ENCODE results near the gene ANXA6.

Gene ANXA6

DNA sequence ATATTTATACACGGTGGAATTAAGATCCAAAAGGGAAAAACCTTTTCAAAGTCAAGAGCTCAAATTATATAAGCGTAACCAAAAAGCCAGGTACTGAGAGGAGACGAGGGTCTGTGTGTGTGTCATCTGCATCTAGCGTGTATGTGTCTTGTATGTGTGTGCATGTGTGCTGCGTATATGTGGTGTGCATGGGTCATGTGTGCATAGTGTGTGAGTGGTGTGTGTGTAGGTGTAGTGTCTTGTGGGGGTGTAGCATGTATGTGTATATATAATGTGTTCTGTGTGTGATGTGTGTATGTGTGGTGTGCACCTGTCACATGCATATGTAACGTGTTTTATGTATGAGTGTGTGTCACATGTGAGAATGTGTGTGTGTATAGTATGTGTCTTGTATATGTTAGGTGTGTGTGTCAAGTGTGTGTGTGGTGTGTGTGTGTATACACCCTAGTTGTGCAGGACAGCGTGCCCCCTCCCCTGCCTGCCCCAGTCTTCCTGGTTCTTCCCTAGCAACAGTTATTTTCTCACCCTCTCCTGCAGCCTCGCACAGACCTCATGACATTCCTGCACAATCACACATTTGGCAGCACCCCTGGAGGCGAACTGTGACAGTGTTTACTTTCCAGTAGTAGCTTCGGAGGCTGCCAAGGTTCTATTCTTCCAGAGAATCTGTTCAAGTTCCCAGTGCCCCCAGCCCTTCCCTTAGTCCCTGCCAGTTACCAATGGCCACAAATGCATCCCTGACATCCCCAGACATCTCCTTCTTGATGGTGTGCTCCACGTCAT lies 49.6 kb downstream of the ANXA6 start (continued):
- no peak for TF ChIP-seq TCF4 (CRISPR knock-in tag; IDR thresholded peaks at IDR 0.05; ENCODE audit: borderline replicate concordance)
- TF ChIP-seq TOX (CRISPR knock-in tag; IDR thresholded peaks at IDR 0.05; ENCODE audit: borderline replicate concordance) = no peak
- no peak for TF ChIP-seq ESRRG (CRISPR knock-in tag; IDR thresholded peaks at IDR 0.05)
- TF ChIP-seq CREB5 (CRISPR knock-in tag; IDR thresholded peaks at IDR 0.05; ENCODE audit: low read depth) = no peak

- ATAC-seq = no peak
- TF ChIP-seq POU6F1 (CRISPR knock-in tag; IDR thresholded peaks at IDR 0.05; ENCODE audit: borderline replicate concordance, low read depth) (no peak), ZFP30 (CRISPR knock-in tag; IDR thresholded peaks at IDR 0.05) (no peak), GLIS3 (CRISPR knock-in tag; IDR thresholded peaks at IDR 0.05) (no peak), ZNF8 (CRISPR knock-in tag; IDR thresholded peaks at IDR 0.05) (no peak), CSDC2 (CRISPR knock-in tag; IDR thresholded peaks at IDR 0.05) (no peak)
- TF ChIP-seq, protein P1, sequence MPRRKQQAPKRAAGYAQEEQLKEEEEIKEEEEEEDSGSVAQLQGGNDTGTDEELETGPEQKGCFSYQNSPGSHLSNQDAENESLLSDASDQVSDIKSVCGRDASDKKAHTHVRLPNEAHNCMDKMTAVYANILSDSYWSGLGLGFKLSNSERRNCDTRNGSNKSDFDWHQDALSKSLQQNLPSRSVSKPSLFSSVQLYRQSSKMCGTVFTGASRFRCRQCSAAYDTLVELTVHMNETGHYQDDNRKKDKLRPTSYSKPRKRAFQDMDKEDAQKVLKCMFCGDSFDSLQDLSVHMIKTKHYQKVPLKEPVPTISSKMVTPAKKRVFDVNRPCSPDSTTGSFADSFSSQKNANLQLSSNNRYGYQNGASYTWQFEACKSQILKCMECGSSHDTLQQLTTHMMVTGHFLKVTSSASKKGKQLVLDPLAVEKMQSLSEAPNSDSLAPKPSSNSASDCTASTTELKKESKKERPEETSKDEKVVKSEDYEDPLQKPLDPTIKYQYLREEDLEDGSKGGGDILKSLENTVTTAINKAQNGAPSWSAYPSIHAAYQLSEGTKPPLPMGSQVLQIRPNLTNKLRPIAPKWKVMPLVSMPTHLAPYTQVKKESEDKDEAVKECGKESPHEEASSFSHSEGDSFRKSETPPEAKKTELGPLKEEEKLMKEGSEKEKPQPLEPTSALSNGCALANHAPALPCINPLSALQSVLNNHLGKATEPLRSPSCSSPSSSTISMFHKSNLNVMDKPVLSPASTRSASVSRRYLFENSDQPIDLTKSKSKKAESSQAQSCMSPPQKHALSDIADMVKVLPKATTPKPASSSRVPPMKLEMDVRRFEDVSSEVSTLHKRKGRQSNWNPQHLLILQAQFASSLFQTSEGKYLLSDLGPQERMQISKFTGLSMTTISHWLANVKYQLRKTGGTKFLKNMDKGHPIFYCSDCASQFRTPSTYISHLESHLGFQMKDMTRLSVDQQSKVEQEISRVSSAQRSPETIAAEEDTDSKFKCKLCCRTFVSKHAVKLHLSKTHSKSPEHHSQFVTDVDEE (CRISPR knock-in tag; IDR thresholded peaks at IDR 0.05) = no peak
These were observed 50.5 kb downstream of the ANXA6 start for GRCh38 chr5:151107084-151107483.

GRCh38 chr5:151106509-151106908 lies 51.1 kb downstream of the ANXA6 start:
- ATAC-seq = no peak
- TF ChIP-seq ZNF70 (CRISPR knock-in tag; IDR thresholded peaks at IDR 0.05) = no peak
- TF ChIP-seq ARNTL (CRISPR knock-in tag; IDR thresholded peaks at IDR 0.05; ENCODE audit: borderline replicate concordance, low read depth) = no peak
- TF ChIP-seq, protein P1 (CRISPR knock-in tag; IDR thresholded peaks at IDR 0.05) = no peak
- TF ChIP-seq, protein P2, sequence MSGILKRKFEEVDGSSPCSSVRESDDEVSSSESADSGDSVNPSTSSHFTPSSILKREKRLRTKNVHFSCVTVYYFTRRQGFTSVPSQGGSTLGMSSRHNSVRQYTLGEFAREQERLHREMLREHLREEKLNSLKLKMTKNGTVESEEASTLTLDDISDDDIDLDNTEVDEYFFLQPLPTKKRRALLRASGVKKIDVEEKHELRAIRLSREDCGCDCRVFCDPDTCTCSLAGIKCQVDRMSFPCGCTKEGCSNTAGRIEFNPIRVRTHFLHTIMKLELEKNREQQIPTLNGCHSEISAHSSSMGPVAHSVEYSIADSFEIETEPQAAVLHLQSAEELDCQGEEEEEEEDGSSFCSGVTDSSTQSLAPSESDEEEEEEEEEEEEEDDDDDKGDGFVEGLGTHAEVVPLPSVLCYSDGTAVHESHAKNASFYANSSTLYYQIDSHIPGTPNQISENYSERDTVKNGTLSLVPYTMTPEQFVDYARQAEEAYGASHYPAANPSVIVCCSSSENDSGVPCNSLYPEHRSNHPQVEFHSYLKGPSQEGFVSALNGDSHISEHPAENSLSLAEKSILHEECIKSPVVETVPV (CRISPR knock-in tag; IDR thresholded peaks at IDR 0.05) = no peak
- no peak for TF ChIP-seq GLIS3 (CRISPR knock-in tag; IDR thresholded peaks at IDR 0.05)
- TF ChIP-seq CREB5 (CRISPR knock-in tag; IDR thresholded peaks at IDR 0.05; ENCODE audit: low read depth) = no peak
- TF ChIP-seq SNAI2 (CRISPR knock-in tag; IDR thresholded peaks at IDR 0.05) = no peak
- no peak for TF ChIP-seq TCF4 (CRISPR knock-in tag; IDR thresholded peaks at IDR 0.05; ENCODE audit: borderline replicate concordance)
- TF ChIP-seq RARB (CRISPR knock-in tag; IDR thresholded peaks at IDR 0.05) = no peak

Data from SK-N-SH treated with all-trans-retinoic acid at 6 μM for 48 hours (cell line).